ENCODE results near the gene PLCH2. TPM values are rescaled to one million over a fixed set of nuclear protein-coding genes. Genes with fewer than 3 reads are reported as not detected.
"Not testable (repeated sequence)": the region's sequence is repeated elsewhere in the genome, so short reads cannot be mapped to it uniquely, and the experiment has no call there.

The PLCH2 gene
- total RNA-seq, 1 donor from 2014 or later: 0.92 TPM

GRCh38 chr1:2452201-2452931 lies 23.7 kb upstream of the PLCH2 start:
- H3K27me3 ChIP-seq (ENCODE audit: control insufficient read depth, insufficient read depth, low read length): no peaks in the 10 kb centered on the region
- no peak for DNase-seq (ENCODE audit: low read depth)
- H3K36me3 ChIP-seq (ENCODE audit: control insufficient read depth, insufficient read depth, low read length): no peaks in the 10 kb centered on the region
- H3K4me3 ChIP-seq (ENCODE audit: low read depth, low read length): no peak overlapping the region
- TF ChIP-seq, protein P1, sequence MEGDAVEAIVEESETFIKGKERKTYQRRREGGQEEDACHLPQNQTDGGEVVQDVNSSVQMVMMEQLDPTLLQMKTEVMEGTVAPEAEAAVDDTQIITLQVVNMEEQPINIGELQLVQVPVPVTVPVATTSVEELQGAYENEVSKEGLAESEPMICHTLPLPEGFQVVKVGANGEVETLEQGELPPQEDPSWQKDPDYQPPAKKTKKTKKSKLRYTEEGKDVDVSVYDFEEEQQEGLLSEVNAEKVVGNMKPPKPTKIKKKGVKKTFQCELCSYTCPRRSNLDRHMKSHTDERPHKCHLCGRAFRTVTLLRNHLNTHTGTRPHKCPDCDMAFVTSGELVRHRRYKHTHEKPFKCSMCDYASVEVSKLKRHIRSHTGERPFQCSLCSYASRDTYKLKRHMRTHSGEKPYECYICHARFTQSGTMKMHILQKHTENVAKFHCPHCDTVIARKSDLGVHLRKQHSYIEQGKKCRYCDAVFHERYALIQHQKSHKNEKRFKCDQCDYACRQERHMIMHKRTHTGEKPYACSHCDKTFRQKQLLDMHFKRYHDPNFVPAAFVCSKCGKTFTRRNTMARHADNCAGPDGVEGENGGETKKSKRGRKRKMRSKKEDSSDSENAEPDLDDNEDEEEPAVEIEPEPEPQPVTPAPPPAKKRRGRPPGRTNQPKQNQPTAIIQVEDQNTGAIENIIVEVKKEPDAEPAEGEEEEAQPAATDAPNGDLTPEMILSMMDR (IDR thresholded peaks at IDR 0.05; ENCODE audit: insufficient read depth, low read length, poor library complexity, severe bottlenecking): no peak

- DNase-seq (ENCODE audit: low read depth): no peak
- TF ChIP-seq, protein P1 (IDR thresholded peaks at IDR 0.05; ENCODE audit: insufficient read depth, low read length, poor library complexity, severe bottlenecking): no peak
- no peaks in the 10 kb centered on the region for H3K27me3 ChIP-seq (ENCODE audit: control insufficient read depth, insufficient read depth, low read length)
- no peaks in the 10 kb centered on the region for H3K36me3 ChIP-seq (ENCODE audit: control insufficient read depth, insufficient read depth, low read length)
- no peak overlapping the region for H3K4me3 ChIP-seq (ENCODE audit: low read depth, low read length)
Measured at GRCh38 chr1:2452932-2453315, 23.2 kb upstream of the PLCH2 start.

DNA sequence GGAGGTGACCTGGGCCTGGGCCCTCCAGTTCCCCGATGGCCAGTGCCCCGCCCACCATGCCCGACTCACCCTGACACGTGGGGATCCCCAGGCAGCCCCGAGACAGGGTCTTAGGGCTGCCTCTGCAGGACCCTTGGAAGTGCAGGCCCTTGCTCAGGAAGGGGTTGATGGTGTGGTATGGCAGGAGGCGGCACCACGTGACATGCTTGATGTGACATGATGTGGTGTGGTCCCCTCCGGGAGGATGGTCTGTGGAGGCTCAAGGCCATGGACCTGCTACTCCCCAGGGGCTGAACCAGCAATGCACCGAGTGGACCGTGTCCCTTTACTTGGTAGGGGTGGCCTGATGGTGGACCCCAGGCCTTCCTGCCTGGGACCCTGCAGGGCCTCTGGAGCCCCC lies 21.9 kb upstream of the PLCH2 start:
- no peak for DNase-seq (ENCODE audit: low read depth)
- H3K4me3 ChIP-seq (ENCODE audit: low read depth, low read length): no peak overlapping the region
- no peaks in the 10 kb centered on the region for H3K27me3 ChIP-seq (ENCODE audit: control insufficient read depth, insufficient read depth, low read length)
- no peaks in the 10 kb centered on the region for H3K36me3 ChIP-seq (ENCODE audit: control insufficient read depth, insufficient read depth, low read length)
- TF ChIP-seq, protein P1 (IDR thresholded peaks at IDR 0.05; ENCODE audit: insufficient read depth, low read length, poor library complexity, severe bottlenecking): no peak

DNA sequence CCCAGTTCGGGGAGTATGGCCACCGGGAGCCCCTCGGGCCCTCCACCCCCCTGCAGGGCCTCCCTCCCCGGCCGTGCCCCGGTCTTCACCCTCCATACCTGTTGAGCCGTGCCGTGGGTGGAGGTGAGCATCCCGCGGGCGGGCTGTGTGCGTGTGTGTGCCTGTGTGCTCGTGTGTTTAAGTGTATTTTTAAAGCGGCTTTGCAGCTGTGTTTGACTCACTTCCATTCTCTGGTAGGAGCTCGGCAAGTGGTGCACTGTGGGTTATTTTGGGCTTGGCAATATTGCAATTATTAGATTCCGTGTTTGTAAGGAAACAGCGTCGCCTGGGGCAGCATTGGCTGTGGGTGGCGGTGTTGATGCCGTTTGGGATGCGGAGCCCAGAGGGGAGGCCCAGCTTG lies 20.3 kb upstream of the PLCH2 start:
- Histone ChIP-seq H3K4me3 (ENCODE audit: low read depth, low read length) (no peak overlapping the region), H3K27me3 (ENCODE audit: control insufficient read depth, insufficient read depth, low read length) (peaks cover 6% of the 10 kb centered on the region), H3K36me3 (ENCODE audit: control insufficient read depth, insufficient read depth, low read length) (no peaks in the 10 kb centered on the region)
- DNase-seq (ENCODE audit: low read depth): no peak
- TF ChIP-seq, protein P1 (IDR thresholded peaks at IDR 0.05; ENCODE audit: insufficient read depth, low read length, poor library complexity, severe bottlenecking): no peak

- no peaks in the 10 kb centered on the region for H3K36me3 ChIP-seq (ENCODE audit: control insufficient read depth, insufficient read depth, low read length)
- no peak for DNase-seq (ENCODE audit: low read depth)
- TF ChIP-seq, protein P1 (IDR thresholded peaks at IDR 0.05; ENCODE audit: insufficient read depth, low read length, poor library complexity, severe bottlenecking): no peak
- H3K4me3 ChIP-seq (ENCODE audit: low read depth, low read length): no peak overlapping the region
- peaks cover 15% of the 10 kb centered on the region for H3K27me3 ChIP-seq (ENCODE audit: control insufficient read depth, insufficient read depth, low read length)
Measured at GRCh38 chr1:2457444-2457843, 18.6 kb upstream of the PLCH2 start.

DNA sequence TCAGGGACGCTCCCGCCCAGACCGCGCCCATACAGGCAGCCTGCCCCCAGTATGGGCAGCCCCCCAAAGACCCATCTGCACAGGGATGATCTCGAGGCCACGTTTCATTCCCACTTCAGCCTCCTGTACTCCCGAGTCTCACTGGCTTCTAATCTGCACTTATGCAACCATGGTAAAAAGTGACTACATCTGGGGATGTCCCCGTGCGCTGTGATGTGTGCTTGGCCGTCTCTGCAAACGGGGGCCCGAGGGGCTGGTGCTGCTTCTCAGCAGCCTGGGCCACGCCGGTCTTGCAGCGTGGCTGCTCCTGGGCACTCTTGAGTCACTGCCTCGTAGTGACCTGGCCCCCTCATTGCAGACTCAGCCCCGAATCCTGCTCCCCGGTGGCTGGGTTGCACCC lies 17.4 kb upstream of the PLCH2 start:
- no peak for DNase-seq (ENCODE audit: low read depth)
- no peak overlapping the region for H3K4me3 ChIP-seq (ENCODE audit: low read depth, low read length)
- TF ChIP-seq, protein P1 (IDR thresholded peaks at IDR 0.05; ENCODE audit: insufficient read depth, low read length, poor library complexity, severe bottlenecking): no peak
- H3K27me3 ChIP-seq (ENCODE audit: control insufficient read depth, insufficient read depth, low read length): peaks cover 27% of the 10 kb centered on the region
- no peaks in the 10 kb centered on the region for H3K36me3 ChIP-seq (ENCODE audit: control insufficient read depth, insufficient read depth, low read length)

GRCh38 chr1:2459102-2459753 lies 16.9 kb upstream of the PLCH2 start:
- peaks cover 32% of the 10 kb centered on the region for H3K27me3 ChIP-seq (ENCODE audit: control insufficient read depth, insufficient read depth, low read length)
- DNase-seq (ENCODE audit: low read depth); H3K4me3 ChIP-seq (ENCODE audit: low read depth, low read length); H3K36me3 ChIP-seq (ENCODE audit: control insufficient read depth, insufficient read depth, low read length): not testable (repeated sequence)

Measured in kidney epithelial cell (primary cell).